H1 (cell line): ENCODE results near the gene FRMD4A. TPM values are rescaled to one million over a fixed set of nuclear protein-coding genes. Genes with fewer than 3 reads are reported as not detected.

Experiments
- HDAC6 ChIP-seq: IDR thresholded peaks from one replicate; pipeline ENCODE4 v1.7.1; 2012; ENCODE audit warnings: low read depth, mild to moderate bottlenecking, inconsistent platforms, low read length, moderate library complexity
- PHF8 ChIP-seq: fragments of 200-600 bp; sonication (generic); conservative IDR thresholded peaks from 2 replicates; pipeline ENCODE4 v1.7.1; 2012; ENCODE audit warnings: low read depth, mild to moderate bottlenecking, inconsistent platforms, low read length, moderate library complexity
- polyA plus RNA-seq, 7 experiments: library from polyadenylated mRNA; depleted of rRNA in 3 of 7; stranded (reverse) in 5 of 7; unstranded in 2 of 7; fragments of >200 nt in 5 of 7; fragments of 200-250 nt in 2 of 7; gene quantifications; 1 replicate in 5 of 7; 2 replicates in 1 of 7; 4 replicates in 1 of 7; pipeline versions ENCODE4 v1.2.1 to v1.2.3, GENCODE V29; 2011 to 2013; ENCODE audit warnings: missing spikeins in 2 of 7, mixed read lengths in 2 of 7
- total RNA-seq: library from RNA; stranded (reverse); fragmentation: NEBNext Ultra II Directional; extraction: Animal tissue kit (Norgen Biotek cat#: 25700); gene quantifications from 2 replicates; pipeline ENCODE4 v1.2.1, GENCODE V29; 2021

Gene FRMD4A
- total and polyA plus RNA-seq, 2 of the 8 experiments (the other 6 are each of a cell fraction or from before 2014, with no cell fraction given): 38.6 to 39.6 TPM

- no peak for TF ChIP-seq PHF8
- no peak for TF ChIP-seq HDAC6
- TF ChIP-seq, all 59 proteins: peak for 0
Measured at GRCh38 chr10:13922586-13922985, 408.1 kb downstream of the FRMD4A start (continued).
